Measurements from ENCODE around the gene MAP7D3. TPM values are rescaled to one million over a fixed set of nuclear protein-coding genes. Genes with fewer than 3 reads are reported as not detected.
"Not testable (repeated sequence)": the region's sequence is repeated elsewhere in the genome, so short reads cannot be mapped to it uniquely, and the experiment has no call there.

Gene MAP7D3
- 10 to 100 TPM; 12.2 to 13.3 TPM for total RNA-seq

- Mint-ChIP-seq H3K9me3 (ENCODE audit: insufficient read depth) (no peaks in the 10 kb centered on the region), H3K27me3 (ENCODE audit: low read depth) (no peaks in the 10 kb centered on the region), H3K4me1 (ENCODE audit: low read depth) (peaks cover 8% of the 10 kb centered on the region), H3K27ac (peak within 1 kb of the TSS; percentile 85), H3K36me3 (ENCODE audit: low read depth) (peaks cover 1% of the 10 kb centered on the region), H3K4me3 (peak within 1 kb of the TSS; percentile 85)
- ATAC-seq = peak; percentile 95
- DNase-seq = peak; percentile 73
- ChIA-PET CTCF (no interaction called here), POLR2A (interaction anchor here (0.6 kb wide), 1 partner anchor 18 kb away, joined by 9 read pairs; no protein-coding TSS in a partner anchor)
Observed at GRCh38 chrX:136251041-136251991, at the start of gene MAP7D3. MAP7D3 (minus strand) TSS chrX:136251400; CDS start chrX:136251358, 42 bp downstream.

- CTCF ChIA-PET; H3K27ac Mint-ChIP-seq; H3K36me3 Mint-ChIP-seq (ENCODE audit: low read depth); H3K9me3 Mint-ChIP-seq (ENCODE audit: insufficient read depth); H3K4me1 Mint-ChIP-seq (ENCODE audit: low read depth); DNase-seq; POLR2A ChIA-PET; ATAC-seq; H3K4me3 Mint-ChIP-seq; H3K27me3 Mint-ChIP-seq (ENCODE audit: low read depth): not testable (repeated sequence)
Observed at GRCh38 chrX:136300721-136301120, 49.5 kb upstream of the MAP7D3 start, which contains the start of gene ADGRG4. ADGRG4 (plus strand) TSS chrX:136300963; CDS start chrX:136308778, 7,815 bp downstream.

GRCh38 chrX:136295380-136295779 is 44.2 kb upstream of the MAP7D3 start:
- Mint-ChIP-seq H3K9me3 (ENCODE audit: insufficient read depth) (no peaks in the 10 kb centered on the region), H3K27ac (no peak overlapping the region), H3K4me1 (ENCODE audit: low read depth) (no peaks in the 10 kb centered on the region), H3K27me3 (ENCODE audit: low read depth) (peaks cover 5% of the 10 kb centered on the region), H3K36me3 (ENCODE audit: low read depth) (no peaks in the 10 kb centered on the region), H3K4me3 (no peak overlapping the region)
- ATAC-seq (no peak), DNase-seq (no peak)
- POLR2A ChIA-PET = no interaction called here
- CTCF ChIA-PET = no interaction called here

GRCh38 chrX:136292656-136293055 is 41.5 kb upstream of the MAP7D3 start:
- POLR2A ChIA-PET = no interaction called here
- Mint-ChIP-seq H3K9me3 (ENCODE audit: insufficient read depth) (no peaks in the 10 kb centered on the region), H3K27me3 (ENCODE audit: low read depth) (peaks cover 5% of the 10 kb centered on the region), H3K27ac (no peak overlapping the region), H3K4me3 (no peak overlapping the region), H3K4me1 (ENCODE audit: low read depth) (no peaks in the 10 kb centered on the region), H3K36me3 (ENCODE audit: low read depth) (no peaks in the 10 kb centered on the region)
- ATAC-seq (no peak), DNase-seq (no peak)
- CTCF ChIA-PET = no interaction called here

- H3K36me3 Mint-ChIP-seq (ENCODE audit: low read depth) = no peaks in the 10 kb centered on the region
- ATAC-seq (no peak), DNase-seq (no peak)
- peaks cover 5% of the 10 kb centered on the region for H3K27me3 Mint-ChIP-seq (ENCODE audit: low read depth)
- ChIA-PET POLR2A (no interaction called here), CTCF (no interaction called here)
- no peak overlapping the region for H3K4me3 Mint-ChIP-seq
- H3K27ac Mint-ChIP-seq = no peak overlapping the region
- H3K9me3 Mint-ChIP-seq (ENCODE audit: insufficient read depth) = no peaks in the 10 kb centered on the region
- H3K4me1 Mint-ChIP-seq (ENCODE audit: low read depth) = no peaks in the 10 kb centered on the region
Observed at GRCh38 chrX:136291824-136292223, 40.6 kb upstream of the MAP7D3 start.

GRCh38 chrX:136286375-136286774 is 35.2 kb upstream of the MAP7D3 start:
- ATAC-seq; DNase-seq; CTCF ChIA-PET; POLR2A ChIA-PET; H3K27ac Mint-ChIP-seq; H3K4me1 Mint-ChIP-seq (ENCODE audit: low read depth); H3K36me3 Mint-ChIP-seq (ENCODE audit: low read depth); H3K4me3 Mint-ChIP-seq; H3K27me3 Mint-ChIP-seq (ENCODE audit: low read depth); H3K9me3 Mint-ChIP-seq (ENCODE audit: insufficient read depth): not testable (repeated sequence)

DNA sequence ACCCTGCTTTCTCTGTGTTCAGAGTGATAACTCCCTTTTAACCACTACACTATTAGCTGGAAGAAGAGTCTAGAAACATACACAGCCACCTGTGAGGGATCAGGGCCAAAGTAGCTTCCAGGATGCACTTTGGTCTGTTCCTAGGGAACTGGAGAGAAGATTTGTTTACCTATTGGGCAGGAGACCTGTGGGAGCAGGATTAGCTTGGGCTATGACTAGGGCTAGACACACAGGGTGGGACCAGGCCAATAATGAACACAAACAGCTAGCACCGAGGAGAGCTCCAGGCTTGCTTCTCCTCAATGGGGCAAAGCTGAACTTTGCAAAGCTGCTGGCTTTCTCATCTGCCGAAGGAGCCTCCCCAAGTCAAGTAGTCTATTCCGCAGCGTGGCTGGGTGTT is 24.4 kb upstream of the MAP7D3 start:
- Mint-ChIP-seq H3K4me3 (no peak overlapping the region), H3K36me3 (ENCODE audit: low read depth) (no peaks in the 10 kb centered on the region), H3K27me3 (ENCODE audit: low read depth) (no peaks in the 10 kb centered on the region), H3K27ac (no peak overlapping the region), H3K4me1 (ENCODE audit: low read depth) (peaks cover 15% of the 10 kb centered on the region), H3K9me3 (ENCODE audit: insufficient read depth) (no peaks in the 10 kb centered on the region)
- ATAC-seq (no peak), DNase-seq (no peak)
- ChIA-PET POLR2A (no interaction called here), CTCF (no interaction called here)

DNA sequence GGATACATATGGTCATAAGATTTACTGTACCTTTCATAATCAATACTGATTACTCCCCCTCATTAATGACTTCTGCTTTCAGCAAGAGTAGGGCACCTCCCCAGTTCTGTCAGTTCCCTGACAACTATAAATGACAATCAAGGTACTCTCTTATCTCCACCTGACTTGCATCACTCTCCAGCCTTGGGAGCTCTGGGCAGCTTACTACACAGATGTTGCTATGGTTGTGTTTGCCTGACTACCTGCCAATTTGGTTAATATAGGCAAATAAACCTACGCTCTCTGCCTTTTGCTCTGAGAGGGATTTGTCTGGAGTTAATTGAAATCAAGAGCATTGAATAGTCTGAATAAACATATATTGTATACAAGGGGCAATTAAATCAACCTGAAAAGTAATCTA is 22.8 kb upstream of the MAP7D3 start:
- no peak overlapping the region for H3K4me3 Mint-ChIP-seq
- POLR2A ChIA-PET = no interaction called here

DNA sequence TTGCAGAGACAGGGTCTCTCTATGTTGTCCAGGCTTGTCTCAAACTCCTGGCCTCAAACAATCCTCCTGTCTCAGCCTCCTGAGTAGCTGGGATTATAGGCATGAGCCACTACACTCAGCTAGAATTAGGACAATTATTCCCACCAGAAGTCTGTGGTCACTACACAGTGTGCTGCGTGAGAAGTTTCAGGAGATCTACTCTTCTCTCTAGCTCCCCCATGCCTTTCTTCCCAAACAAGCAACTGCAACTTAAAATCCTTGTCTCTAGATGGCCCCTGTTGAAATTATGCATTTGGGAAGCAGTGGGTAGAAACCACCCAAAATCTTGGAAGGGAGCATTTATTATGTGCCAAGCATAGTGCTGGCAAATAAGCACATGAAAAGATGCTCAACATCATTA is 21.1 kb upstream of the MAP7D3 start:
- ATAC-seq (no peak), DNase-seq (no peak)
- no peaks in the 10 kb centered on the region for H3K27me3 Mint-ChIP-seq (ENCODE audit: low read depth)
- POLR2A ChIA-PET = interaction anchor here (0.7 kb wide), 1 partner anchor 18 kb away, joined by 3 read pairs; no protein-coding TSS in a partner anchor
- no peaks in the 10 kb centered on the region for H3K36me3 Mint-ChIP-seq (ENCODE audit: low read depth)
- H3K4me1 Mint-ChIP-seq (ENCODE audit: low read depth) = peaks cover 21% of the 10 kb centered on the region
- H3K4me3 Mint-ChIP-seq = no peak overlapping the region
- H3K27ac Mint-ChIP-seq = no peak overlapping the region
- H3K9me3 Mint-ChIP-seq (ENCODE audit: insufficient read depth) = no peaks in the 10 kb centered on the region
- CTCF ChIA-PET = interaction anchor here (2.8 kb wide), 1 partner anchor 244 kb away, joined by 10 read pairs; no protein-coding TSS in a partner anchor

More for the DNA sequence above, 22.8 kb upstream of the MAP7D3 start:
- Mint-ChIP-seq H3K27ac (no peak overlapping the region), H3K27me3 (ENCODE audit: low read depth) (no peaks in the 10 kb centered on the region), H3K9me3 (ENCODE audit: insufficient read depth) (no peaks in the 10 kb centered on the region), H3K36me3 (ENCODE audit: low read depth) (no peaks in the 10 kb centered on the region), H3K4me1 (ENCODE audit: low read depth) (peaks cover 15% of the 10 kb centered on the region)
- CTCF ChIA-PET = no interaction called here
- DNase-seq (no peak), ATAC-seq (no peak)

DNA sequence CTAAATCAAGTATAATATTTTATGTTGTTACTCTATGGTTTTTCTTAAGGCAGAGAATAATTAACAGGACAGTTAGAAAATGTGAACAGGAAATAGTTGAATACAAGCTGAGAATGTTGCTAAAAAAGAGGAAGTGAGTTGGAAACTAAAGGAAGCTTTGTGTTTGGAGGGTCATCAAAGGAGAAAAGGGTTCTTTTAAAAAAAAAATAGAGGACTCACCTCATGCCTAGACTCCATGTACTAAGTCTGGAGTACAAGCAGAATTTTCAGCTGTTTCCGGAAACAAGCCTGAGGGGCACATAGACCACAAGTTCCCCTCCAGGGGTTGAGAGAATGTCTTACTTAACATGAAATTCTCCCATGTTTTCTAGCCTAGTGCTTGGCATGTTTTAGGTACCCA is 20.1 kb upstream of the MAP7D3 start:
- Mint-ChIP-seq H3K4me3 (no peak overlapping the region), H3K9me3 (ENCODE audit: insufficient read depth) (no peaks in the 10 kb centered on the region), H3K36me3 (ENCODE audit: low read depth) (no peaks in the 10 kb centered on the region), H3K27me3 (ENCODE audit: low read depth) (no peaks in the 10 kb centered on the region), H3K4me1 (ENCODE audit: low read depth) (peaks cover 21% of the 10 kb centered on the region), H3K27ac (no peak overlapping the region)
- ChIA-PET POLR2A (no interaction called here), CTCF (interaction anchor here (1.0 to 2.8 kb wide), 2 partner anchors 108 to 243 kb away, joined by 3 to 10 read pairs; no protein-coding TSS in a partner anchor)
- no peak for ATAC-seq
- no peak for DNase-seq

GRCh38 chrX:136269921-136270320 is 18.7 kb upstream of the MAP7D3 start:
- DNase-seq (no peak), ATAC-seq (no peak)
- Mint-ChIP-seq H3K27me3 (ENCODE audit: low read depth) (no peaks in the 10 kb centered on the region), H3K36me3 (ENCODE audit: low read depth) (no peaks in the 10 kb centered on the region), H3K4me1 (ENCODE audit: low read depth) (peaks cover 21% of the 10 kb centered on the region), H3K9me3 (ENCODE audit: insufficient read depth) (no peaks in the 10 kb centered on the region), H3K4me3 (no peak overlapping the region), H3K27ac (no peak overlapping the region)
- CTCF ChIA-PET = interaction anchor here (2.6 kb wide), 1 partner anchor 242 kb away, joined by 16 read pairs; no protein-coding TSS in a partner anchor
- POLR2A ChIA-PET = no interaction called here

All from activated CD8-positive, alpha-beta T cell treated with anti-CD3 and anti-CD28 coated beads, Interleukin-2, amount 10 ng/mL, durations not matched to agents 7 days and 5 days (primary cell).